Neural crest cell (in vitro differentiated cells): ENCODE measurements around the gene PSD. TPM values are rescaled to one million over a fixed set of nuclear protein-coding genes. Genes with fewer than 3 reads are reported as not detected.

Source experiments
- DNase-seq: peaks from one replicate; pipeline ENCODE4 v3.0.0; 2021; ENCODE audit warnings: low read depth, mixed read lengths, low spot score
- H3K27ac Mint-ChIP-seq: one replicate; pipeline ENCODE4 v1.8.0; 2021; ENCODE audit warnings: mild to moderate bottlenecking, mixed read lengths; ENCODE audit not compliant: unreplicated experiment
- H3K27me3 Mint-ChIP-seq: 2 replicates; pipeline ENCODE4 v1.8.0; 2021; ENCODE audit warnings: low read depth, mild to moderate bottlenecking, mixed read lengths
- H3K36me3 Mint-ChIP-seq: 2 replicates; pipeline ENCODE4 v1.8.0; 2021; ENCODE audit warnings: low read depth, mild to moderate bottlenecking, mixed read lengths
- H3K4me1 Mint-ChIP-seq: 2 replicates; pipeline ENCODE4 v1.8.0; 2021; ENCODE audit warnings: mixed read lengths
- H3K4me3 Mint-ChIP-seq: one replicate; pipeline ENCODE4 v1.8.0; 2021; ENCODE audit warnings: mild to moderate bottlenecking, mixed read lengths
- H3K9me3 Mint-ChIP-seq: 2 replicates; pipeline ENCODE4 v1.8.0; 2021; ENCODE audit warnings: mixed read lengths
- total RNA-seq: library from RNA; stranded (reverse); gene quantifications from 2 replicates; pipeline ENCODE4 v1.2.1, GENCODE V29; 2021
- TF ChIP-seq, protein P1 (sequence below): fragments of 200-600 bp; sonication (generic); conservative IDR thresholded peaks from 2 replicates; pipeline ENCODE4 v1.5.0; 2021; ENCODE audit warnings: antibody characterized with exemption, mild to moderate bottlenecking

Gene PSD
- total RNA-seq, 1 donor from 2014 or later, result 37.4 TPM

DNA sequence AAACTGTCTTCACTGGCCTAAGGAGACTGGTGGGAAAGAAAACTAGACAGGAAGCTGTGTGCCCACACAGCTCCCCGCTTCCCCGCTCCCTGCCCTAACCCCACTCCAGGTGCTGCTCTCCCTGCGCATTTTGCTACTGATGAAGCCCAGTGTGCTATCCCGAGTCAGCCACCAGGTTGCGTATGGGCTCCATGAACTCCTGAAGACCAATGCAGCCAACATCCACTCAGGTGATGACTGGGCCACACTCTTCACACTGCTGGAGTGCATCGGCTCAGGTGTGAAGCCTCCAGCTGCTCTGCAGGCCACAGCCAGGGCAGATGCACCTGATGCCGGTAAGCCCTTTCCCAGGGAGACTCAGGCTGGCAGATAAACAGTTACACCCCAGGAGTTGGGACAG, 43.3 kb downstream of the PSD start:
- TF ChIP-seq, protein P1, sequence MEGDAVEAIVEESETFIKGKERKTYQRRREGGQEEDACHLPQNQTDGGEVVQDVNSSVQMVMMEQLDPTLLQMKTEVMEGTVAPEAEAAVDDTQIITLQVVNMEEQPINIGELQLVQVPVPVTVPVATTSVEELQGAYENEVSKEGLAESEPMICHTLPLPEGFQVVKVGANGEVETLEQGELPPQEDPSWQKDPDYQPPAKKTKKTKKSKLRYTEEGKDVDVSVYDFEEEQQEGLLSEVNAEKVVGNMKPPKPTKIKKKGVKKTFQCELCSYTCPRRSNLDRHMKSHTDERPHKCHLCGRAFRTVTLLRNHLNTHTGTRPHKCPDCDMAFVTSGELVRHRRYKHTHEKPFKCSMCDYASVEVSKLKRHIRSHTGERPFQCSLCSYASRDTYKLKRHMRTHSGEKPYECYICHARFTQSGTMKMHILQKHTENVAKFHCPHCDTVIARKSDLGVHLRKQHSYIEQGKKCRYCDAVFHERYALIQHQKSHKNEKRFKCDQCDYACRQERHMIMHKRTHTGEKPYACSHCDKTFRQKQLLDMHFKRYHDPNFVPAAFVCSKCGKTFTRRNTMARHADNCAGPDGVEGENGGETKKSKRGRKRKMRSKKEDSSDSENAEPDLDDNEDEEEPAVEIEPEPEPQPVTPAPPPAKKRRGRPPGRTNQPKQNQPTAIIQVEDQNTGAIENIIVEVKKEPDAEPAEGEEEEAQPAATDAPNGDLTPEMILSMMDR, result no peak
- Mint-ChIP-seq H3K27ac (no peak overlapping the region), H3K36me3 (peaks cover 21% of the 10 kb centered on the region), H3K9me3 (no peaks in the 10 kb centered on the region), H3K4me1 (no peaks in the 10 kb centered on the region), H3K4me3 (no peak overlapping the region), H3K27me3 (no peaks in the 10 kb centered on the region)
- no peak for DNase-seq

DNA sequence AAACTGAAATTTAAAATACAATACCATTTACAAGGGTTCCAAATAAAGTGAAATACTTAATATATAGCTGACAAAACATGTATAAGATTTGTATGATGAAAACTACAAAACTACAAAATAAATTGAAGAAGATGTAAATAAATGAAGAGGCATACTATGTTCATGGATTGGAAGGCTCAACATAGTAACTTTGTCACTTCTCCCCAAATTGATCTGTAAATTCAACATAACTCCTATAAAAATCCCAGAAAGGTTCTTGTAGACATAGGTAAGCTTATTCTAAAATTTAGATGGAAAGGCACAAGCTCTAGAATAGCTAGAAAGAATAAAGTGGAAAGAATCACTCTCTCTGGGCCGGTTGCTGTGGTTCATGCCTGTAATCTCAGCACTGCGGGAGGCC, 47.3 kb downstream of the PSD start:
- Mint-ChIP-seq H3K27me3 (no peaks in the 10 kb centered on the region), H3K4me3 (no peak overlapping the region), H3K4me1 (no peaks in the 10 kb centered on the region), H3K36me3 (peaks cover 43% of the 10 kb centered on the region), H3K27ac (no peak overlapping the region), H3K9me3 (no peaks in the 10 kb centered on the region)
- no peak for DNase-seq
- TF ChIP-seq, protein P1, result no peak

DNA sequence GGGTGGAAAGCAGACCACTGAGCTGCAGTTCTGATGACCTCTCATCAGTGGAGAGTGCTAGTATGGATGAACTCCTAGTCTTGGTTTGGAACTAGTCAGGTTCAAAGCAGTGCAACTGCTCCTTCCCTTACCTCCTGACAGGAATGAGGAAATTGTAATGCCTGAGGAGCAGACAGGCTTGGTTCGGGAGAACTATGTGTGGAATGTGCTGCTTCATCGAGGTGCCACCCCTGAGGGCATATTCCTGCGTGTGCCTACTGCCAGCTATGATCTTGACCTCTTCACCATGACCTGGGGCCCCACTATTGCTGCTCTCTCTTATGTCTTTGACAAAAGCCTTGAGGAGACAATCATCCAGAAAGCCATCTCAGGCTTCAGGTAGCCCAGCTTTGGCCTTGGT, 50.5 kb downstream of the PSD start:
- no peaks in the 10 kb centered on the region for H3K27me3 Mint-ChIP-seq
- peaks cover 49% of the 10 kb centered on the region for H3K36me3 Mint-ChIP-seq
- no peaks in the 10 kb centered on the region for H3K4me1 Mint-ChIP-seq
- H3K4me3 Mint-ChIP-seq, result no peak overlapping the region
- H3K27ac Mint-ChIP-seq, result no peak overlapping the region
- DNase-seq, result no peak
- H3K9me3 Mint-ChIP-seq, result no peaks in the 10 kb centered on the region
- TF ChIP-seq, protein P1, result no peak

DNA sequence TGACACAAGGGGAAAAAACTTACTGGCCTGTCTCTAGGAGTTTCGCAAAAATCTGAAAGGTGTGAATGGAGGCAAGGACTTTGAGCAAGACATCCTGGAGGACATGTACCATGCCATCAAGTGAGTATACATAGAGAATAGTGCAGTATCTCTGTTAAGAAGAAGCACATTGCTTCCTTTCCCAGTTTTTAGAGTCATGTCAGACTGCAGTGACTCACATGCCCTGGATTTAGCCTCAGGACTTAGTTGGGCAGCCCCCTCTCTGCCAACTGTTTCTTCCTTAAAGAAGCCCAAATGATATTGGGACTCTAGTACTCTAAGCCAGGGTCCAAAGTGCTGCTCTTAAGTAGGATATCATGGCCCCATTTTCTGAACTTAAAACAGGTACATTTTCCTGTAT, 51.1 kb downstream of the PSD start:
- no peak overlapping the region for H3K4me3 Mint-ChIP-seq
- TF ChIP-seq, protein P1, result no peak
- no peaks in the 10 kb centered on the region for H3K27me3 Mint-ChIP-seq
- no peaks in the 10 kb centered on the region for H3K4me1 Mint-ChIP-seq
- H3K9me3 Mint-ChIP-seq, result no peaks in the 10 kb centered on the region
- no peak overlapping the region for H3K27ac Mint-ChIP-seq
- DNase-seq, result no peak
- H3K36me3 Mint-ChIP-seq, result peaks cover 44% of the 10 kb centered on the region

DNA sequence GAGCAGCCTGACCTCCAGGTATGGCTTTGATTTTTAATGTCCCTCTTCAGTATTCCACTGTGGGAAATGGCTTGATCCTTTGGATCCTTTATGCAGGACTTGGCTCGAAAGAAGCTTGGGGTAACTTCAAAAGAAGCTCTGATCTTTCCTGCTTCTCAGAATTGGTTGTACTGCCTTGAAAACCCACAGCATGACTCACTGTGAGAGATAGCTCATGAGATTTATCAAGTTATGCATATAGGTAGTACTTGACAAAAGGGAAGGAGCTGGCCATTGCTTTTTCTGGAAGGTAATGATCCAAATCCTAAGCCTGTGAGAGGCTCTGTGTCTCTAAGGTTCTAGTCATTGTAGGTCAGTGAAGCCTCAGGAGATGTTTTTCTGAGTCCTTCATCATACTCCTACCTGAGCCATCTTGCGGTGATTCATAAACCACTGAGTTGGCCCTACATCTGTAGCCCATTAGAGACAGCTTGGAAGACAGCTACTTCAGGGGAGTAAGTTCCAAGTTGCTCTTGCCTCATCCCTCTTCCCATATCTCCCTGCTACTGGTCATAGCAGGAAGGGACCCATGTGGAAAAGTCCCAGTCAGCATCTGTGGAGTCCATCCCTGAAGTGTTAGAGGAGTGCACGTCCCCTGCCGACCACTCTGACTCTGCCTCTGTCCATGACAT, 59.7 kb downstream of the PSD start:
- no peaks in the 10 kb centered on the region for H3K4me1 Mint-ChIP-seq
- H3K27ac Mint-ChIP-seq, result no peak overlapping the region
- no peak overlapping the region for H3K4me3 Mint-ChIP-seq
- H3K9me3 Mint-ChIP-seq, result no peaks in the 10 kb centered on the region
- no peaks in the 10 kb centered on the region for H3K27me3 Mint-ChIP-seq
- H3K36me3 Mint-ChIP-seq, result peaks cover 17% of the 10 kb centered on the region
- TF ChIP-seq, protein P1, result no peak
- DNase-seq, result no peak
